GM12878 (cell line): ENCODE results near the gene TMPRSS4. TPM values are rescaled to one million over a fixed set of nuclear protein-coding genes. Genes with fewer than 3 reads are reported as not detected.

Experiments used
- ATAC-seq: fragments of 200-7000 bp; cut with Tn5 transposase; 3 replicates; pipeline ENCODE4 v1.9.1; 2020; ENCODE audit warnings: mild to moderate bottlenecking, moderate library complexity
- BruUV-seq: library from RNA; stranded (reverse); fragments of 400-500 nt; replicated peaks from 2 replicates; lab custom pipeline; 2021; lab: Mats Ljungman, UMichigan
- CTCF ChIA-PET: fragments of 300-600 bp; sonication (Branson Sonifier 250); formaldehyde crosslinking; extraction: SDS; loops from one replicate; lab custom pipeline; 2021; ENCODE audit warnings: inconsistent platforms; lab: Yijun Ruan, JAX
- POLR2A ChIA-PET: fragments of 350-600 bp; formaldehyde crosslinking; extraction: SDS; loops from one replicate; lab custom pipeline; 2021; ENCODE audit warnings: inconsistent platforms; lab: Charles Lee
- RAD21 ChIA-PET: fragments of 300-600 bp; sonication (Branson Sonifier 250); formaldehyde crosslinking; loops from one replicate; lab custom pipeline; 2023; ENCODE audit warnings: antibody characterized with exemption; ENCODE audit not compliant: unreplicated experiment; lab: Charles Lee
- SMC1A ChIA-PET: fragments of 300-600 bp; sonication (Branson Sonifier 250); formaldehyde crosslinking; loops from one replicate; lab custom pipeline; 2023; ENCODE audit not compliant: unreplicated experiment, uncharacterized antibody; lab: Charles Lee
- DNase-seq: peaks from one replicate; pipeline ENCODE4 v3.0.0-alpha.2; 2011; ENCODE audit warnings: low read depth, low spot score
- FAIRE-seq: peaks from 3 replicates; lab custom pipeline; 2011; peaks lifted over from hg19 to GRCh38; lab: Jason Lieb, UNC
- H2AFZ ChIP-seq: 2 replicates; pipeline ENCODE4 v1.6.0; 2011; ENCODE audit warnings: low read depth, low read length, control low read depth; ENCODE audit not compliant: control insufficient read depth
- H3K27ac ChIP-seq: 2 replicates; pipeline ENCODE4 v1.5.1; 2011; ENCODE audit warnings: control low read depth; ENCODE audit not compliant: control insufficient read depth, insufficient read depth
- H3K27me3 ChIP-seq, 2 experiments: replicated peaks in 1 of 2; 2 replicates each; pipeline versions ENCODE4 v1.6.0 to v1.6.1; 2011; ENCODE audit warnings: low read length in 1 of 2; ENCODE audit not compliant: control insufficient read depth in 2 of 2, insufficient read depth in 2 of 2
- H3K36me3 ChIP-seq, 2 experiments: 2 replicates each; pipeline ENCODE4 v1.5.1; 2011; ENCODE audit warnings: low read length in 1 of 2; ENCODE audit not compliant: control insufficient read depth in 2 of 2, insufficient read depth in 2 of 2
- H3K4me1 ChIP-seq: 2 replicates; pipeline ENCODE4 v1.6.1; 2011; ENCODE audit warnings: mild to moderate bottlenecking, low read length, moderate library complexity, mixed read lengths; ENCODE audit not compliant: control insufficient read depth, insufficient read depth
- H3K4me2 ChIP-seq: 2 replicates; pipeline ENCODE4 v1.6.0; 2011; ENCODE audit warnings: control low read depth; ENCODE audit not compliant: control insufficient read depth, insufficient read depth
- H3K4me3 ChIP-seq: fragments of 200-600 bp; sonication (generic); 2 replicates; pipeline ENCODE4 v1.5.1; 2016
- H3K79me2 ChIP-seq: 2 replicates; pipeline ENCODE4 v1.6.0; 2011; ENCODE audit warnings: low read length; ENCODE audit not compliant: control insufficient read depth, insufficient read depth
- H3K9ac ChIP-seq: 2 replicates; pipeline ENCODE4 v1.8.0; 2011; ENCODE audit warnings: low read length, control low read depth, mixed read lengths; ENCODE audit not compliant: control insufficient read depth, insufficient read depth
- H3K9me3 ChIP-seq: replicated peaks from 3 replicates; pipeline ENCODE4 v1.5.1; 2011; ENCODE audit warnings: mild to moderate bottlenecking, low read length; ENCODE audit not compliant: control insufficient read depth, insufficient read depth
- H4K20me1 ChIP-seq: 2 replicates; pipeline ENCODE4 v1.6.0; 2011; ENCODE audit not compliant: control insufficient read depth, insufficient read depth
- HDAC2 ChIP-seq: fragments of 200-600 bp; sonication (generic); IDR thresholded peaks from 2 replicates; pipeline ENCODE4 v1.6.1; 2017
- KDM1A ChIP-seq: fragments of 200-600 bp; sonication (generic); IDR thresholded peaks from 2 replicates; pipeline ENCODE4 v1.6.1; 2016; ENCODE audit warnings: borderline replicate concordance
- MYB ChIP-seq: fragments of 150-350 bp; IDR thresholded peaks from 2 replicates; pipeline ENCODE4 v1.6.1; 2014; ENCODE audit warnings: mild to moderate bottlenecking, low read depth, low read length, borderline replicate concordance
- MYC ChIP-seq: IDR thresholded peaks from 2 replicates; pipeline ENCODE4 v1.6.1; 2011; ENCODE audit warnings: mild to moderate bottlenecking, low read length, moderate library complexity, inconsistent platforms; ENCODE audit not compliant: insufficient read depth, insufficient replicate concordance, insufficient read length, severe bottlenecking
- NFIC ChIP-seq: IDR thresholded peaks from 2 replicates; pipeline ENCODE4 v1.6.1; 2012; ENCODE audit warnings: low read depth, mild to moderate bottlenecking, inconsistent platforms, low read length, moderate library complexity
- NR2C1 ChIP-seq: fragments of 450-650 bp; IDR thresholded peaks from 2 replicates; pipeline ENCODE4 v1.6.1; 2017; ENCODE audit warnings: antibody characterized with exemption, mild to moderate bottlenecking, moderate library complexity
- POU2F2 ChIP-seq: IDR thresholded peaks from 3 replicates; pipeline ENCODE4 v1.6.1; 2011; ENCODE audit warnings: low read depth, mild to moderate bottlenecking, low read length, borderline replicate concordance
- SREBF2 ChIP-seq: IDR thresholded peaks from 2 replicates; pipeline ENCODE4 v1.6.1; 2012; ENCODE audit warnings: mild to moderate bottlenecking, low read length
- SRF ChIP-seq, 2 experiments: IDR thresholded peaks; 2 replicates each; pipeline ENCODE4 v1.6.1; 2011; ENCODE audit warnings: low read depth in 2 of 2, low read length in 2 of 2, mild to moderate bottlenecking in 1 of 2, moderate library complexity in 1 of 2
- SUPT20H ChIP-seq: IDR thresholded peaks from 2 replicates; pipeline ENCODE4 v1.6.1; 2011; ENCODE audit warnings: low read depth, mild to moderate bottlenecking, low read length, moderate library complexity, borderline replicate concordance; ENCODE audit not compliant: control insufficient read depth
- YY1 ChIP-seq: IDR thresholded peaks from 2 replicates; pipeline ENCODE4 v1.6.1; 2011; ENCODE audit warnings: low read depth, mild to moderate bottlenecking, low read length
- WGBS: methylation state at CpG from one replicate; pipeline ENCODE4 v1.1.6; 2016; ENCODE audit warnings: low lambda C conversion rate; ENCODE audit not compliant: insufficient replicate concordance, insufficient coverage; ENCODE audit errors: missing lambda C conversion rate; 5-methylcytosine and 5-hydroxymethylcytosine counted together
- in situ Hi-C: fragments of 300-500 bp; cut with MboI; formaldehyde crosslinking; loops from 9 replicates; pipeline ENCODE4 v1.14.3; 2018; ENCODE audit warnings: mixed read lengths
- intact Hi-C: fragments of 100-400 bp; cut with micrococcal nuclease; formaldehyde crosslinking; loops from one replicate; pipeline ENCODE4 v1.14.2; 2022; ENCODE audit not compliant: unreplicated experiment
- polyA plus RNA-seq, 11 experiments: library from polyadenylated mRNA; depleted of rRNA in 4 of 11; unstranded in 6 of 11; stranded (reverse) in 5 of 11; fragments of >200 nt; fragmentation: Nextera tagmentation in 4 of 11; fragmentation: Illumina TruSeq in 1 of 11; extraction: Ambion mirVana in 4 of 11; extraction: Trizol in 1 of 11; gene quantifications; 1 replicate in 1 of 11; 2 replicates in 10 of 11; pipeline versions ENCODE4 v1.2.1 to v1.2.3, GENCODE V29; 2011 to 2016; ENCODE audit warnings: inconsistent platforms in 2 of 11, missing spikeins in 2 of 11, low read depth in 1 of 11
- total RNA-seq, 4 experiments: library from RNA; depleted of rRNA in 3 of 4; stranded (reverse); fragments of >200 nt in 3 of 4; fragmentation: Illumina TruSeq in 1 of 4; extraction: Trizol in 1 of 4; gene quantifications; 2 replicates each; pipeline versions ENCODE4 v1.2.1 to v1.2.3, GENCODE V29; 2013 to 2021

The TMPRSS4 gene
- total and polyA plus RNA-seq, 10 of the 15 experiments (the other 5 are each of a cell fraction or from before 2014, with no cell fraction given) = 0.14 to 0.26 TPM; not detected in 8

GRCh38 chr11:118157186-118157895 is 80.5 kb downstream of the TMPRSS4 start:
- Histone ChIP-seq H3K9ac (no peak overlapping the region), H3K4me3 (no peak overlapping the region), H3K4me2 (no peak overlapping the region), H3K9me3 (no peaks in the 10 kb centered on the region), H3K79me2 (no peaks in the 10 kb centered on the region), H3K27me3 (peaks cover 20 to 25% of the 10 kb centered on the region in 2 experiments), H2AFZ (no peak overlapping the region), H3K4me1 (no peaks in the 10 kb centered on the region), H4K20me1 (no peaks in the 10 kb centered on the region), H3K36me3 (no peaks in the 10 kb centered on the region), H3K27ac (no peak overlapping the region)
- POLR2A ChIA-PET = no interaction called here
- no TSS peak for BruUV-seq
- SMC1A ChIA-PET = interaction anchor here (1.4 kb wide), 1 partner anchor 106 kb away, joined by 4 read pairs; no protein-coding TSS in a partner anchor
- FAIRE-seq (no peak), DNase-seq (no peak), ATAC-seq (no peak)
- TF ChIP-seq NR2C1 = no peak
- no peak for TF ChIP-seq NFIC
- TF ChIP-seq HDAC2 = no peak
- RAD21 ChIA-PET = no interaction called here
- intact Hi-C loops = no loop called here
- 9% methylated on average over 10 of the region's 10 CpGs for WGBS
- CTCF ChIA-PET = interaction anchor here (0.7 to 4.8 kb wide), 4 partner anchors 10 to 210 kb away, joined by 3 to 37 read pairs (median 12); no protein-coding TSS in a partner anchor
- in situ Hi-C loops = no loop called here

GRCh38 chr11:118161786-118162185 is 84.9 kb downstream of the TMPRSS4 start:
- ChIA-PET POLR2A (no interaction called here), RAD21 (no interaction called here), SMC1A (no interaction called here), CTCF (no interaction called here)
- no peaks in the 10 kb centered on the region for H3K79me2 ChIP-seq
- BruUV-seq = no TSS peak
- FAIRE-seq (no peak), DNase-seq (no peak), ATAC-seq (no peak)
- H3K36me3 ChIP-seq = no peaks in the 10 kb centered on the region
- no peaks in the 10 kb centered on the region for H3K4me1 ChIP-seq
- no peak overlapping the region for H3K9ac ChIP-seq
- WGBS = 2% methylated on average over 5 of the region's 6 CpGs
- TF ChIP-seq MYC (no peak), SREBF2 (no peak), SUPT20H (no peak), KDM1A (no peak), YY1 (no peak), POU2F2 (no peak), SRF (IDR thresholded peaks at IDR 0.05; ENCODE audit: low read depth in 2 of 2, low read length in 2 of 2) (no peak), MYB (no peak)
- intact Hi-C loops (no loop called here), in situ Hi-C loops (no loop called here)
- no peak overlapping the region for H3K4me2 ChIP-seq
- H3K9me3 ChIP-seq = no peaks in the 10 kb centered on the region
- H4K20me1 ChIP-seq = no peaks in the 10 kb centered on the region
- H3K4me3 ChIP-seq = no peak overlapping the region
- H2AFZ ChIP-seq = no peak overlapping the region
- no peak overlapping the region for H3K27ac ChIP-seq
- H3K27me3 ChIP-seq = peaks cover 0 to 8% of the 10 kb centered on the region in 2 experiments; a peak in 3 of 4 replicates
